Activated naive CD8-positive, alpha-beta T cell treated with anti-CD3 and anti-CD28 coated beads, Interleukin-2, amount 10 ng/mL, durations not matched to agents 7 days and 5 days (primary cell): ENCODE measurements around the gene FAM177A1. TPM values are rescaled to one million over a fixed set of nuclear protein-coding genes. Genes with fewer than 3 reads are reported as not detected.
"Not testable (repeated sequence)": the region's sequence is repeated elsewhere in the genome, so short reads cannot be mapped to it uniquely, and the experiment has no call there.

Experiments used
- ATAC-seq: fragments of 150-1000 bp; cut with Tn5 transposase; one replicate; pipeline ENCODE4 v1.10.0; 2021; ENCODE audit warnings: low read depth, moderate library complexity
- POLR2A ChIA-PET: fragments of 350-600 bp; sonication (Branson Sonifier 250); formaldehyde crosslinking; loops from one replicate; lab custom pipeline; 2021; ENCODE audit warnings: antibody characterized with exemption; lab: Charles Lee
- DNase-seq: peaks from one replicate; pipeline ENCODE4 v3.0.0; 2021
- H3K27ac Mint-ChIP-seq: one replicate; pipeline ENCODE4 v1.8.0; 2022; ENCODE audit warnings: mild to moderate bottlenecking, mixed read lengths
- H3K27me3 Mint-ChIP-seq: one replicate; pipeline ENCODE4 v1.8.0; 2022; ENCODE audit warnings: mild to moderate bottlenecking, moderate library complexity, mixed read lengths
- H3K36me3 Mint-ChIP-seq: one replicate; pipeline ENCODE4 v1.8.0; 2021; ENCODE audit warnings: mild to moderate bottlenecking, mixed read lengths
- H3K4me1 Mint-ChIP-seq: one replicate; pipeline ENCODE4 v1.8.0; 2021; ENCODE audit warnings: mixed read lengths
- H3K4me3 Mint-ChIP-seq: one replicate; pipeline ENCODE4 v1.8.0; 2022; ENCODE audit warnings: mild to moderate bottlenecking, moderate library complexity, mixed read lengths
- H3K9me3 Mint-ChIP-seq: one replicate; pipeline ENCODE4 v1.8.0; 2021; ENCODE audit warnings: mixed read lengths
- total RNA-seq, 2 experiments: library from RNA; stranded (reverse); gene quantifications; one replicate each; pipeline ENCODE4 v1.2.3, GENCODE V29; 2021

FAM177A1 gene
- total RNA-seq, 2 experiments from 2014 or later, result 36.5 to 42.5 TPM

- H3K4me3 Mint-ChIP-seq, result no peak overlapping the region
- no peak for DNase-seq
- ATAC-seq, result no peak
- H3K27ac Mint-ChIP-seq, result no peak overlapping the region
- H3K9me3 Mint-ChIP-seq, result no peaks in the 10 kb centered on the region
- no peaks in the 10 kb centered on the region for H3K27me3 Mint-ChIP-seq
- peaks cover 20% of the 10 kb centered on the region for H3K4me1 Mint-ChIP-seq
- H3K36me3 Mint-ChIP-seq, result peaks cover 3% of the 10 kb centered on the region
- POLR2A ChIA-PET, result interaction anchor here (1.3 kb wide), 1 partner anchor 361 kb away, joined by 3 read pairs; the partner anchor contains the start of gene NFKBIA
These were observed 3.0 kb upstream of the FAM177A1 start for GRCh38 chr14:35043046-35043445.

GRCh38 chr14:35044939-35045797 lies 904 bp upstream of the FAM177A1 start:
- ATAC-seq (no peak), DNase-seq (no peak)
- no peaks in the 10 kb centered on the region for H3K27me3 Mint-ChIP-seq
- POLR2A ChIA-PET, result interaction anchor here (0.7 to 2.3 kb wide), 10 partner anchors 64 to 359 kb away, joined by 3 to 47 read pairs (median 5); partner anchors contain the start of genes BAZ1A, NFKBIA, PPP2R3C and PRORP
- peaks cover 27% of the 10 kb centered on the region for H3K4me1 Mint-ChIP-seq
- H3K4me3 Mint-ChIP-seq, result peak overlapping the region; percentile 89
- peaks cover 12% of the 10 kb centered on the region for H3K36me3 Mint-ChIP-seq
- peak overlapping the region; percentile 98 for H3K27ac Mint-ChIP-seq
- H3K9me3 Mint-ChIP-seq, result no peaks in the 10 kb centered on the region

DNA sequence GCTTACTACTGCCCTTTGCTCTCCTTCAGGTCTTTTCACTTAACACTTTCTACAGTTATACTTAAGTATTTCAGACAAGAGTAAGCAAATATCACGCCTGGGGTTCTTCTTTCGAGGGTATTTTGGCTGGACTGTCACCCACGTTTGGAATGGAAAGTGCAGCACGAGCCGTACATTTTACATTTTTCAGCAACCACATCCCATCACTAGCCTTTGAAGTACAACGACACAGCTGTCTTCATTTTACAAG lies 349 bp upstream of the FAM177A1 start:
- POLR2A ChIA-PET, result interaction anchor here (0.7 to 2.3 kb wide), 10 partner anchors 64 to 358 kb away, joined by 3 to 47 read pairs (median 5); partner anchors contain the start of genes BAZ1A, NFKBIA, PPP2R3C and PRORP
- DNase-seq (no peak), ATAC-seq (no peak)
- no peaks in the 10 kb centered on the region for H3K9me3 Mint-ChIP-seq
- H3K27ac Mint-ChIP-seq, result peak overlapping the region; percentile 98
- H3K36me3 Mint-ChIP-seq, result peaks cover 14% of the 10 kb centered on the region
- H3K4me3 Mint-ChIP-seq, result peak overlapping the region; percentile 89
- peaks cover 30% of the 10 kb centered on the region for H3K4me1 Mint-ChIP-seq
- no peaks in the 10 kb centered on the region for H3K27me3 Mint-ChIP-seq

DNA sequence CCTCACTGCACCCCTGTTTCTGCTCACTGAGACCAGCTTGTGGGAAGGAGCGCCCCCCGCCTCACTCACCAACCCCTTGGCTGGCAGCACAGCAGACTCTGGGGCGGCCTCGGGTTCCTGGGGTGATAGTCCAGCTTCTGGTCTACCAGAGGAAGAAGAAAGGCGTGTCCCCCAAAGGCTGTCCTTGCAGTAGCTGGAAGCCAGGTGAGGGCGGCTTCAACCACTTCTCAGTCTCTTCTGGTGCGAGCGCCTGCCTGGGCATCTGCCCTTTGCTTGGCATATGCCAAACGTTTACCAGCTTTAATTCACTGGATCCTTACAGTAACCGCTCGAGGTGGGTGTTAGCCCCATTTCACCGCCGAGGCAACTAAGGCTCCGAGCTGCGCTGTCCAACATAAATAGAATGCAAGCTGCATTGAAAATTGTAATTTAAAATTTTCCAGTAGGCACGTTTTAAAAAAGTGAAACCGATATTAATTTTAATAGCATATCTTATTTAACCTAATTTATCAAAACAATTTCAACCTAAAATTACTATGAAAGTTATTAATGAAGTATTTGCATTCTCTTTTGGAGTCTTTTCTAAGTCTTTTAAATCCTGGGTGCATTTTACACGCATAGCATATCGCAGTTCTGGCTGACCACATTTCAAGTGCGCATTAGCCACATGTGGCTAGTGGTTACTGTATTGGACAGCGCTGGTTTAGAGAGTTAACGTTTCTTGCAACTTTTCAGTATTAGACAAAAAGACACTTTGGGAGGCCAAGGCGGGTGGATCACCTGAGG lies 872 bp downstream of the FAM177A1 start:
- peaks cover 15% of the 10 kb centered on the region for H3K36me3 Mint-ChIP-seq
- H3K27me3 Mint-ChIP-seq, result no peaks in the 10 kb centered on the region
- DNase-seq, result no peak
- H3K4me1 Mint-ChIP-seq, result peaks cover 31% of the 10 kb centered on the region
- peak overlapping the region; percentile 89 for H3K4me3 Mint-ChIP-seq
- peak overlapping the region; percentile 98 for H3K27ac Mint-ChIP-seq
- ATAC-seq, result peak; percentile 8
- H3K9me3 Mint-ChIP-seq, result no peaks in the 10 kb centered on the region
- POLR2A ChIA-PET, result interaction anchor here (0.6 to 2.3 kb wide), 16 partner anchors 13 to 472 kb away, joined by 3 to 47 read pairs (median 4); partner anchors contain the start of genes BAZ1A, NFKBIA, PPP2R3C and PRORP

- Mint-ChIP-seq H3K27me3 (no peaks in the 10 kb centered on the region), H3K4me3 (peak overlapping the region; percentile 89), H3K4me1 (peaks cover 31% of the 10 kb centered on the region), H3K36me3 (peaks cover 17% of the 10 kb centered on the region), H3K9me3 (no peaks in the 10 kb centered on the region), H3K27ac (peak overlapping the region; percentile 34)
- no peak for ATAC-seq
- POLR2A ChIA-PET, result interaction anchor here (1.5 kb wide), 1 partner anchor 191 kb away, joined by 5 read pairs; no protein-coding TSS in a partner anchor
- DNase-seq, result no peak
These were observed 2.0 kb downstream of the FAM177A1 start for GRCh38 chr14:35047976-35048513.

- no peak for ATAC-seq
These were observed 4.6 kb downstream of the FAM177A1 start for GRCh38 chr14:35050652-35051051.

DNA sequence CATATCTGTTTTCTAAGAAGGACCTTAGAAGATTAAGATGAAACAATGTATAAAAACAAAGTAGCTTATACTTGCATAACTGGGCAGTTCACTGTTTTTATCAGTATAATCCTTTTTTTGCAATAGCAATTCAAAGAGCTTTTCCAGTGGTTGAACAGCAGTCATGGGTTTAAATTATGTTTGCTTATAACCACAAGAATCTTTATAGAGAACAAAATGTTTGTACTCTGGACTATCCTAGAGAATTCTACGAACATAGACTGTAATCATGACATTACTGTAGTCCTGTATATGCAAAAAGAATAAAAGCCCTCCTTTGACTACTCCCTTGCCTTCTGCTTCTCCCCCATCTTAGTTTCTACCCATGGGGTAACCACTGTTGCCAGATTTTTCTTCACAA lies 5.7 kb downstream of the FAM177A1 start:
- peaks cover 19% of the 10 kb centered on the region for H3K36me3 Mint-ChIP-seq
- DNase-seq (no peak), ATAC-seq (no peak)
- POLR2A ChIA-PET, result no interaction called here
- H3K4me1 Mint-ChIP-seq, result peaks cover 22% of the 10 kb centered on the region
- no peak overlapping the region for H3K4me3 Mint-ChIP-seq
- no peaks in the 10 kb centered on the region for H3K27me3 Mint-ChIP-seq
- H3K9me3 Mint-ChIP-seq, result no peaks in the 10 kb centered on the region
- H3K27ac Mint-ChIP-seq, result no peak overlapping the region

More at GRCh38 chr14:35050652-35051051, 4.6 kb downstream of the FAM177A1 start:
- no peaks in the 10 kb centered on the region for H3K9me3 Mint-ChIP-seq
- no peak overlapping the region for H3K4me3 Mint-ChIP-seq
- H3K4me1 Mint-ChIP-seq, result peaks cover 24% of the 10 kb centered on the region
- no peak for DNase-seq
- POLR2A ChIA-PET, result interaction anchor here (0.7 kb wide), 1 partner anchor 176 kb away, joined by 3 read pairs; the partner anchor contains the start of gene BAZ1A
- no peaks in the 10 kb centered on the region for H3K27me3 Mint-ChIP-seq
- no peak overlapping the region for H3K27ac Mint-ChIP-seq
- H3K36me3 Mint-ChIP-seq, result peaks cover 19% of the 10 kb centered on the region

GRCh38 chr14:35052637-35053036 lies 6.6 kb downstream of the FAM177A1 start:
- Mint-ChIP-seq H3K4me1 (peaks cover 17% of the 10 kb centered on the region), H3K27me3 (no peaks in the 10 kb centered on the region), H3K9me3 (no peaks in the 10 kb centered on the region)

GRCh38 chr14:35061113-35061791 lies 15.2 kb downstream of the FAM177A1 start:
- ATAC-seq, H3K4me3 Mint-ChIP-seq, POLR2A ChIA-PET, DNase-seq, H3K9me3 Mint-ChIP-seq, H3K27me3 Mint-ChIP-seq, H3K4me1 Mint-ChIP-seq, H3K27ac Mint-ChIP-seq: not testable (repeated sequence)
- H3K36me3 Mint-ChIP-seq, result peaks cover 18% of the 10 kb centered on the region

More at GRCh38 chr14:35052637-35053036, 6.6 kb downstream of the FAM177A1 start:
- DNase-seq, result no peak
- POLR2A ChIA-PET, result interaction anchor here (0.5 kb wide), 1 partner anchor 54 kb away, joined by 4 read pairs; no protein-coding TSS in a partner anchor
- H3K4me3 Mint-ChIP-seq, result no peak overlapping the region
- H3K36me3 Mint-ChIP-seq, result peaks cover 19% of the 10 kb centered on the region
- no peak for ATAC-seq
- H3K27ac Mint-ChIP-seq, result no peak overlapping the region

GRCh38 chr14:35065731-35066130 lies 19.7 kb downstream of the FAM177A1 start:
- peaks cover 31% of the 10 kb centered on the region for H3K36me3 Mint-ChIP-seq
- H3K27me3 Mint-ChIP-seq, ATAC-seq, H3K27ac Mint-ChIP-seq, H3K9me3 Mint-ChIP-seq, DNase-seq, H3K4me1 Mint-ChIP-seq, H3K4me3 Mint-ChIP-seq: not testable (repeated sequence)
- POLR2A ChIA-PET, result interaction anchor here (0.6 kb wide), 2 partner anchors 122 to 366 kb away, joined by 4 to 5 read pairs; no protein-coding TSS in a partner anchor

DNA sequence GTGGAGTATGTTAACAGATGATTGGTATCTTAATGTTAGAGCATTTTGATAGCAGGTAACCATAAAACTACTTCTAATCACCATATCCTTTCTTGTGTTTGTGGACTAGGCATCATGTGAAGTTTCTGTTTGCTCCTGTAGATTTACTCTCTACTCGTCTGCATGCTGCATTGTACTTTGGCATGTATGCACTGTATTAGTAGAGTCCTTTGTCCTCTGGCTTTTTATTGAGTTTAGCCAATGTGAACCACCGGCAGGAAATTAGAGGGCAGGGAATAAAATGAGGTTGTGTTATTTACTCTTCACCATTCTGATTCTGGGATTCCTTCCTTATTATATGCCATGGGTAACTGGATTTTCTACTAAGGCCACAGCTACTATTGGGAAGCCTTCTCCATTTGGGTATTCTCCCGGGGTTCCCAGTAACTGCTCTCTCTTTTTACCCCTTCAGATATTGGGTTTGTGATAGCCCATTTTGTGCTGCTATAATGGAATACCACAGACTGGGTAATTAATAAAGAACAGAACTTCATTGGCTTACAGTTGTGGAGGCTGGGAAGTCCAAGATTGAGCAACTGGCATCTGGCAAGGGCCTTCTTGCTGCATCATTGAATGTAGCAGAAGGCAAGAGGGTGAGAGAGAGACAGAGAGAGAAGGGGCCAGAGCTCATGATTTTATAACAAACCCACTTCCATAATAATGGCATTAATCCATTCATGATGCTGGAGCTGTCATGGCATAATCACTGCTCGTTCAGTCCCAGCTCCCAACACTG lies 22.4 kb downstream of the FAM177A1 start:
- Mint-ChIP-seq H3K36me3 (peaks cover 31% of the 10 kb centered on the region), H3K27ac (no peak overlapping the region), H3K9me3 (no peaks in the 10 kb centered on the region), H3K4me1 (no peaks in the 10 kb centered on the region), H3K4me3 (no peak overlapping the region), H3K27me3 (no peaks in the 10 kb centered on the region)
- POLR2A ChIA-PET, result no interaction called here
- ATAC-seq (no peak), DNase-seq (no peak)

GRCh38 chr14:35072226-35072625 lies 26.2 kb downstream of the FAM177A1 start:
- POLR2A ChIA-PET, result no interaction called here
- H3K27me3 Mint-ChIP-seq, result no peaks in the 10 kb centered on the region
- H3K36me3 Mint-ChIP-seq, result peaks cover 36% of the 10 kb centered on the region
- no peak overlapping the region for H3K27ac Mint-ChIP-seq
- DNase-seq (no peak), ATAC-seq (no peak)
- H3K4me1 Mint-ChIP-seq, result no peaks in the 10 kb centered on the region
- no peak overlapping the region for H3K4me3 Mint-ChIP-seq
- no peaks in the 10 kb centered on the region for H3K9me3 Mint-ChIP-seq
